ENCODE results near the gene SYS1. TPM values are rescaled to one million over a fixed set of nuclear protein-coding genes. Genes with fewer than 3 reads are reported as not detected.

SYS1 gene
- total RNA-seq, 1 experiment from 2014 or later = 38.8 TPM

DNA sequence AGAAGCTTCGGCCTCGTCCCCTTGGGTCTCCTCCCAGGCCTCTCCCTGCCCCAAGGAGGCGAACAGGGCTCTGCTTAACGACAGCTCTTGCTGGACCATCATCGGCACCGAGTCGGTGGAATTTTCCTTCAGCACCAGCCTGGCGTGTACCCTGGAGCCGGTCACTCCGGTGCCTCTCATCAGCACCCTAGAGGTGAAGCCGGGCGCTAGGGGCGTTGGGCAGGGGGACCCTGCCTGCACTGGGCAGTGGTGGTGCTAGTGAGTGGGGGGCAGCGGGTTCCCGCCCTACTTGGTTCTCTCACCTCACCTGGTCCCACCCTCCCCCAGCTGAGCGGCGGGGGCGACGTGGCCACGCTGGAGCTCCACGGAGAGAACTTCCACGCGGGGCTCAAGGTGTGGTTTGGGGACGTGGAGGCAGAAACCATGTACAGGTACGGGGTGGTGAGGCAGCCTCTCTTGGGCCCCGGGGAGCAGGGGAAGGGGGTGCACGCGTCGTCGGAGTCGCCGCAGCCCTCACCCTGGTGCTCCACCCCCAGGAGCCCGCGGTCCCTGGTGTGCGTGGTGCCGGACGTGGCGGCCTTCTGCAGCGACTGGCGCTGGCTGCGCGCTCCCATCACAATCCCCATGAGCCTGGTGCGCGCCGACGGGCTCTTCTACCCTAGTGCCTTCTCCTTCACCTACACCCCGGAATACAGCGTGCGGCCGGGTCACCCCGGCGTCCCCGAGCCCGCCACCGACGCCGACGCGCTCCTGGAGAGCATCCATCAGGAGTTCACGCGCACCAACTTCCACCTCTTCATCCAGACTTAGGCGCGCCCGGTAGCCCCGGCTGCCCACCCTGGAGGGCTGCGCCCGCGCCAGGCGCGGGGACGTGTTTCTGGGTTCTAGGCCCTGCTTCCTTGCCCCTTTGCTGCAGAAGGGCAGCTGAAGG, 46.5 kb upstream of the SYS1 start:
- intact Hi-C loops (cut with micrococcal nuclease; ENCODE audit: unreplicated experiment) = no loop called here
- Histone ChIP-seq H4K20me1 (ENCODE audit: insufficient read depth) (no peaks in the 10 kb centered on the region), H3K79me2 (ENCODE audit: low read depth) (no peaks in the 10 kb centered on the region), H2AFZ (no peak overlapping the region), H3K36me3 (ENCODE audit: low read depth) (no peaks in the 10 kb centered on the region), H3K4me3 (no peak overlapping the region), H3K9me2 (ENCODE audit: insufficient read depth) (no peaks in the 10 kb centered on the region), H3K27ac (no peak overlapping the region), H3K9me3 (ENCODE audit: insufficient read depth, low read depth) (no peaks in the 10 kb centered on the region), H3K4me2 (no peak overlapping the region), H3F3A (ENCODE audit: insufficient read depth, low read depth) (peaks cover 10% of the 10 kb centered on the region; the same call in 1 of the 2 replicates), H3K4me1 (replicated peaks; ENCODE audit: insufficient read depth) (peaks cover 10% of the 10 kb centered on the region), H3K27me3 (ENCODE audit: insufficient read depth, low read depth) (no peaks in the 10 kb centered on the region)
- ChIA-PET POLR2A (ENCODE audit: unreplicated experiment) (interaction anchor here (0.6 kb wide), 1 partner anchor 121 kb away, joined by 8 read pairs; no protein-coding TSS in a partner anchor), CTCF (no interaction called here)
- TF ChIP-seq EZH2 (IDR thresholded peaks at IDR 0.05; ENCODE audit: low read depth) = no peak
- TF ChIP-seq, protein P1, sequence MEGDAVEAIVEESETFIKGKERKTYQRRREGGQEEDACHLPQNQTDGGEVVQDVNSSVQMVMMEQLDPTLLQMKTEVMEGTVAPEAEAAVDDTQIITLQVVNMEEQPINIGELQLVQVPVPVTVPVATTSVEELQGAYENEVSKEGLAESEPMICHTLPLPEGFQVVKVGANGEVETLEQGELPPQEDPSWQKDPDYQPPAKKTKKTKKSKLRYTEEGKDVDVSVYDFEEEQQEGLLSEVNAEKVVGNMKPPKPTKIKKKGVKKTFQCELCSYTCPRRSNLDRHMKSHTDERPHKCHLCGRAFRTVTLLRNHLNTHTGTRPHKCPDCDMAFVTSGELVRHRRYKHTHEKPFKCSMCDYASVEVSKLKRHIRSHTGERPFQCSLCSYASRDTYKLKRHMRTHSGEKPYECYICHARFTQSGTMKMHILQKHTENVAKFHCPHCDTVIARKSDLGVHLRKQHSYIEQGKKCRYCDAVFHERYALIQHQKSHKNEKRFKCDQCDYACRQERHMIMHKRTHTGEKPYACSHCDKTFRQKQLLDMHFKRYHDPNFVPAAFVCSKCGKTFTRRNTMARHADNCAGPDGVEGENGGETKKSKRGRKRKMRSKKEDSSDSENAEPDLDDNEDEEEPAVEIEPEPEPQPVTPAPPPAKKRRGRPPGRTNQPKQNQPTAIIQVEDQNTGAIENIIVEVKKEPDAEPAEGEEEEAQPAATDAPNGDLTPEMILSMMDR (conservative IDR thresholded peaks at IDR 0.05) = no peak
- DNase-seq = no peak
- BruUV-seq (replicated peaks) = no TSS peak

DNA sequence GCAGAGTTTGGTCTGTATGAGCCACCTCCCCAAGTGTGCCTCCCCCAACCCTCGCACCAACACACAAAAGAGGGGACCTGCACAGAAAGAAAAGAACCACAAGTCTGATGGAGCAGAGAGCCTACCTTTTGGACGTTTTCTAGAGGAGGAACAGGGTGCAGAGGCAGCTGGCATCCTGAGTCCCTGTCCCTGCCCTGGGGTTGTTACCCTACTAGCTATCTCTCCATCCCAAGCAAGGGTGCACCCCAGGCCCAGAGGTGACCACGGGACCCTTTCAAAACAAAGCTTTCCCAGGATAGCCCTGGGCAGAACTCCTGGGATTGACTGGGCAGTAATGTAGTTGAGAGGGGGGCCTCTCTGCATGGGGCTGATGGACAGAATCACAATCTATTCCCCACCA, 45.1 kb upstream of the SYS1 start:
- Histone ChIP-seq H2AFZ (no peak overlapping the region), H3K27ac (no peak overlapping the region), H3K36me3 (ENCODE audit: low read depth) (no peaks in the 10 kb centered on the region), H3K27me3 (ENCODE audit: insufficient read depth, low read depth) (no peaks in the 10 kb centered on the region), H3K4me3 (no peak overlapping the region), H3K79me2 (ENCODE audit: low read depth) (no peaks in the 10 kb centered on the region), H3K4me1 (replicated peaks; ENCODE audit: insufficient read depth) (peaks cover 22% of the 10 kb centered on the region), H3K4me2 (no peak overlapping the region), H3F3A (ENCODE audit: insufficient read depth, low read depth) (peaks cover 24% of the 10 kb centered on the region), H4K20me1 (ENCODE audit: insufficient read depth) (no peaks in the 10 kb centered on the region), H3K9me3 (ENCODE audit: insufficient read depth, low read depth) (no peaks in the 10 kb centered on the region), H3K9me2 (ENCODE audit: insufficient read depth) (no peaks in the 10 kb centered on the region)
- intact Hi-C loops (cut with micrococcal nuclease; ENCODE audit: unreplicated experiment) = no loop called here
- POLR2A ChIA-PET (ENCODE audit: unreplicated experiment) = no interaction called here
- TF ChIP-seq, protein P1 (conservative IDR thresholded peaks at IDR 0.05) = no peak
- no peak for TF ChIP-seq EZH2 (IDR thresholded peaks at IDR 0.05; ENCODE audit: low read depth)
- DNase-seq = no peak
- CTCF ChIA-PET = interaction anchor here (0.6 to 1.2 kb wide), 4 partner anchors 47 to 453 kb away, joined by 3 to 8 read pairs (median 4); no protein-coding TSS in a partner anchor
- no TSS peak for BruUV-seq (replicated peaks)

DNA sequence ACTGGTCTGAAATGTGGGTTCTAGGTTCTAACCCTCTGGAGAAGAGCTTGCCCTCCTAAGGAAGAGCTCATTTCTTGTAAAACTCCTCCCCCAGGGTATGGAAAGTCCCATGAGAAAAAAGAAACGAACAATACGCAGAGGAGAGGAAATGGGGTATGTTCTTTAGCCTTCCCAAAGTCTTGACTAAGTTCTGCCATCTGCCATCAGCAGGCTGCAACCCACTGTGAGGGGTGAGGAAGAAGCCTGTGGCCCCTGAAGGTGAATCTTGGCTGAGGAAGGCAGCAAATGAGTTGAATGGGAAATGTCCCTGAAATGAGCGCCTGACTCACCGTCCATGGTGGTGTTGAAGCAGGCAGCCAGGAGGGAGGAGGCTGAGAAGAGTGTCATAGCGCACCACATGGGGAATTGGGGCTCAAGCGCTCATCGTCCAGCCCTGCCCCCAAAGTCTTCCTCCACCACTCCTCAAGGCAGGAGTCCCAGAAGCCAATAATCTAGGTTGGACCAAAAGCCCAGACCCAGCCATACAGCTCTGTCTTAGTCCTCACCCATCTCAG, 44.5 kb upstream of the SYS1 start:
- no peak for DNase-seq
- Histone ChIP-seq H3K27ac (no peak overlapping the region), H2AFZ (no peak overlapping the region), H3K4me2 (no peak overlapping the region), H3K36me3 (ENCODE audit: low read depth) (no peaks in the 10 kb centered on the region), H4K20me1 (ENCODE audit: insufficient read depth) (no peaks in the 10 kb centered on the region; the same call in 1 of the 2 replicates), H3K4me1 (replicated peaks; ENCODE audit: insufficient read depth) (peaks cover 22% of the 10 kb centered on the region), H3F3A (ENCODE audit: insufficient read depth, low read depth) (peaks cover 29% of the 10 kb centered on the region), H3K27me3 (ENCODE audit: insufficient read depth, low read depth) (no peaks in the 10 kb centered on the region), H3K4me3 (no peak overlapping the region), H3K79me2 (ENCODE audit: low read depth) (no peaks in the 10 kb centered on the region), H3K9me3 (ENCODE audit: insufficient read depth, low read depth) (no peaks in the 10 kb centered on the region), H3K9me2 (ENCODE audit: insufficient read depth) (no peaks in the 10 kb centered on the region)
- TF ChIP-seq, protein P1 (conservative IDR thresholded peaks at IDR 0.05) = no peak
- ChIA-PET POLR2A (ENCODE audit: unreplicated experiment) (interaction anchor here (0.5 kb wide), 1 partner anchor 200 kb away, joined by 8 read pairs; no protein-coding TSS in a partner anchor), CTCF (interaction anchor here (0.6 to 2.7 kb wide), 12 partner anchors 9 to 480 kb away, joined by 3 to 18 read pairs (median 4); partner anchors contain the start of gene SYS1)
- intact Hi-C loops (cut with micrococcal nuclease; ENCODE audit: unreplicated experiment) = no loop called here
- no TSS peak for BruUV-seq (replicated peaks)
